HEK293 (cell line): ENCODE measurements around the gene MPPED2.

Experiments
- CTCF ChIA-PET: fragments of 350-600 bp; formaldehyde crosslinking; extraction: SDS; loops from one replicate; lab custom pipeline; 2021; ENCODE audit warnings: antibody characterized with exemption; lab: Yijun Ruan, JAX
- POLR2A ChIA-PET: fragments of 300-600 bp; formaldehyde crosslinking; extraction: SDS; loops from one replicate; lab custom pipeline; 2020; ENCODE audit warnings: antibody characterized with exemption, inconsistent platforms; lab: Yijun Ruan, JAX
- H3K27ac ChIP-seq: fragments of 200-500 bp; sonication (Bioruptor generic); 2 replicates; pipeline ENCODE4 v1.5.1; 2014; ENCODE audit warnings: low read depth, low read length, control low read depth, inconsistent platforms; ENCODE audit errors: extremely low read depth
- H3K36me3 ChIP-seq, 2 experiments: fragments of 200-500 bp in 1 of 2; sonication (Bioruptor generic) in 1 of 2; 1 replicate in 1 of 2; 2 replicates in 1 of 2; pipeline ENCODE4 v1.5.1; 2014 to 2017; ENCODE audit warnings: inconsistent platforms in 2 of 2, low read length in 2 of 2; ENCODE audit not compliant: control insufficient read depth in 2 of 2, insufficient read depth in 1 of 2
- H3K4me1 ChIP-seq: fragments of 200-500 bp; sonication (Bioruptor generic); 2 replicates; pipeline ENCODE4 v1.5.1; 2014; ENCODE audit warnings: mild to moderate bottlenecking, low read length, inconsistent platforms; ENCODE audit not compliant: control insufficient read depth, insufficient read depth
- H3K4me3 ChIP-seq: 2 replicates; pipeline ENCODE4 v1.5.1; 2011; ENCODE audit warnings: low read depth, mild to moderate bottlenecking, control low read depth, low read length, moderate library complexity
- H3K9me3 ChIP-seq: fragments of 200-500 bp; sonication (Bioruptor generic); 2 replicates; pipeline ENCODE4 v1.5.1; 2014; ENCODE audit warnings: low read depth, low read length, inconsistent platforms; ENCODE audit not compliant: control insufficient read depth, insufficient read depth
- AEBP2 ChIP-seq: fragments of 450-650 bp; formaldehyde crosslinking; IDR thresholded peaks from 2 replicates; pipeline ENCODE4 v1.5.1; 2016; ENCODE audit warnings: missing biosample characterization, missing genetic modification characterization, borderline replicate concordance
- GLIS1 ChIP-seq: fragments of 450-650 bp; formaldehyde crosslinking; IDR thresholded peaks from 2 replicates; pipeline ENCODE4 v1.5.1; 2016; ENCODE audit warnings: missing biosample characterization, missing genetic modification characterization
- KLF16 ChIP-seq: fragments of 450-650 bp; formaldehyde crosslinking; IDR thresholded peaks from 2 replicates; pipeline ENCODE4 v1.5.1; 2017; ENCODE audit warnings: missing biosample characterization, missing genetic modification characterization
- KLF17 ChIP-seq: fragments of 450-650 bp; formaldehyde crosslinking; IDR thresholded peaks from 2 replicates; pipeline ENCODE4 v1.5.1; 2016; ENCODE audit warnings: missing biosample characterization, missing genetic modification characterization
- KLF7 ChIP-seq: fragments of 450-650 bp; formaldehyde crosslinking; IDR thresholded peaks from 2 replicates; pipeline ENCODE4 v1.5.1; 2016; ENCODE audit warnings: missing biosample characterization, missing genetic modification characterization, borderline replicate concordance
- KLF9 ChIP-seq: fragments of 450-650 bp; formaldehyde crosslinking; IDR thresholded peaks from 2 replicates; pipeline ENCODE4 v1.5.1; 2016; ENCODE audit warnings: missing biosample characterization, missing genetic modification characterization, low read depth
- ZFP69B ChIP-seq: fragments of 450-650 bp; formaldehyde crosslinking; IDR thresholded peaks from 2 replicates; pipeline ENCODE4 v1.5.1; 2016; ENCODE audit warnings: missing biosample characterization, missing genetic modification characterization
- ZNF18 ChIP-seq: fragments of 450-650 bp; formaldehyde crosslinking; IDR thresholded peaks from 2 replicates; pipeline ENCODE4 v1.5.1; 2016; ENCODE audit warnings: missing biosample characterization, missing genetic modification characterization
- ZNF184 ChIP-seq: fragments of 450-650 bp; IDR thresholded peaks from 2 replicates; pipeline ENCODE4 v1.5.1; 2018; ENCODE audit warnings: missing biosample characterization, mild to moderate bottlenecking, missing genetic modification characterization
- ZNF404 ChIP-seq: fragments of 450-650 bp; formaldehyde crosslinking; IDR thresholded peaks from 2 replicates; pipeline ENCODE4 v1.5.1; 2017; ENCODE audit warnings: missing biosample characterization, missing genetic modification characterization
- ZNF423 ChIP-seq: fragments of 450-650 bp; formaldehyde crosslinking; IDR thresholded peaks from 2 replicates; pipeline ENCODE4 v1.5.1; 2016; ENCODE audit warnings: missing biosample characterization, missing genetic modification characterization
- ZNF707 ChIP-seq: fragments of 450-650 bp; formaldehyde crosslinking; IDR thresholded peaks from 2 replicates; pipeline ENCODE4 v1.5.1; 2016; ENCODE audit warnings: missing biosample characterization, missing genetic modification characterization
- TF ChIP-seq, protein P1 (sequence below): fragments of 450-650 bp; IDR thresholded peaks from 2 replicates; pipeline ENCODE4 v1.5.1; 2018; ENCODE audit warnings: missing biosample characterization, mild to moderate bottlenecking, missing genetic modification characterization
- TF ChIP-seq, protein P2 (sequence below): fragments of 450-650 bp; formaldehyde crosslinking; IDR thresholded peaks from 2 replicates; pipeline ENCODE4 v1.5.1; 2017; ENCODE audit warnings: missing biosample characterization, missing genetic modification characterization
- TF ChIP-seq, protein P3 (sequence below): fragments of 450-650 bp; formaldehyde crosslinking; IDR thresholded peaks from 2 replicates; pipeline ENCODE4 v1.5.1; 2016; ENCODE audit warnings: missing biosample characterization, missing genetic modification characterization

Gene MPPED2

DNA sequence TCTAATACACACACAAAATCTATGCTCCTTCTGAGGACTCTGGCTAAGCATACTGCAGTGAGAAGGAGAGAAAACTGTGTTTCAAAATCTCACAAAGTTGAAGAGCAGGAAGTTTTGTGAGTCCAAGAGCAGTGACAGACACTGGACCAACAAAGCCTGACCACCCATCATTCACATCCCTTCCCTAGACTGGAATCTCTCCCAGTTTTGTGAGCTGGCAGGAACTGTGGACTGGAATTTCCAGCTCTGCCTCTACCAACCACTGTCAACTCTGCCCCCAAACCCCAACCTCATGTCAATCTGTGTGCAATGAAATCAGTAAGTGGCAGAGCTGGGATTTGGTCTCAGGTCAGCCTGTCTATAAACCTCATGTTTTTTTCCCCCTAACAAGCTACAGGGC lies 150.7 kb downstream of the MPPED2 start:
- Histone ChIP-seq H3K9me3 (no peaks in the 10 kb centered on the region), H3K27ac (no peak overlapping the region), H3K4me1 (no peaks in the 10 kb centered on the region)
- TF ChIP-seq KLF17 (tag by site-specific recombination), result no peak
- no peak for TF ChIP-seq ZFP69B (tag by site-specific recombination)
- TF ChIP-seq ZNF404 (tag by site-specific recombination), result no peak
- TF ChIP-seq, all 188 proteins: peak for 0
- Histone ChIP-seq H3K4me3 (no peak overlapping the region), H3K36me3 (no peaks in the 10 kb centered on the region)
- ChIA-PET CTCF (interaction anchor here (0.6 kb wide), 1 partner anchor 145 kb away, joined by 3 read pairs; no protein-coding TSS in a partner anchor), POLR2A (no interaction called here)

DNA sequence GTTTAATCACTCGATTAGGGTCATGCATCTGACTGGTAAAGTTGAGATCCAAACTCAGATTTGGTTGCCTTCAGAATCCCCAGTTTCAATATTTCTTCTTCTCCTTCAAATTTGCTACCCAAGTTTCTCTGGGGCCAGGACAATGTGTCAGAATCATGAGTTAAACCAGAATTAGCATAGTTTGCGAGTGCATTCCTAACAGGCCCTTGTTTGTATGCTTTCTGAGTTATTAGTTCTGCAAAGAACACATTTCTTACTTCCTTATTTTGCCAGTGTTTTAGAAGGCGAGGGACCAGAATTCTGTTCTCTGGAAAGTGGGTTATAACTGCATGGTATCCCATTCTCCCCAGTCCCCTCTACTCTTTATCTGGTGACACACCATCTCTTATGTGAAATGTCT lies 151.3 kb downstream of the MPPED2 start:
- POLR2A ChIA-PET, result no interaction called here

More for the DNA sequence above, 151.3 kb downstream of the MPPED2 start:
- no peaks in the 10 kb centered on the region for H3K36me3 ChIP-seq
- H3K4me3 ChIP-seq, result no peak overlapping the region
- no peaks in the 10 kb centered on the region for H3K9me3 ChIP-seq
- TF ChIP-seq ZNF707 (tag by site-specific recombination) (no peak), AEBP2 (tag by site-specific recombination) (no peak), ZNF18 (tag by site-specific recombination) (no peak), KLF9 (no peak), ZNF423 (tag by site-specific recombination) (no peak), GLIS1 (tag by site-specific recombination) (no peak), KLF16 (tag by site-specific recombination) (no peak), KLF7 (tag by site-specific recombination) (no peak), ZNF184 (tag by site-specific recombination) (no peak)
- TF ChIP-seq, protein P1, sequence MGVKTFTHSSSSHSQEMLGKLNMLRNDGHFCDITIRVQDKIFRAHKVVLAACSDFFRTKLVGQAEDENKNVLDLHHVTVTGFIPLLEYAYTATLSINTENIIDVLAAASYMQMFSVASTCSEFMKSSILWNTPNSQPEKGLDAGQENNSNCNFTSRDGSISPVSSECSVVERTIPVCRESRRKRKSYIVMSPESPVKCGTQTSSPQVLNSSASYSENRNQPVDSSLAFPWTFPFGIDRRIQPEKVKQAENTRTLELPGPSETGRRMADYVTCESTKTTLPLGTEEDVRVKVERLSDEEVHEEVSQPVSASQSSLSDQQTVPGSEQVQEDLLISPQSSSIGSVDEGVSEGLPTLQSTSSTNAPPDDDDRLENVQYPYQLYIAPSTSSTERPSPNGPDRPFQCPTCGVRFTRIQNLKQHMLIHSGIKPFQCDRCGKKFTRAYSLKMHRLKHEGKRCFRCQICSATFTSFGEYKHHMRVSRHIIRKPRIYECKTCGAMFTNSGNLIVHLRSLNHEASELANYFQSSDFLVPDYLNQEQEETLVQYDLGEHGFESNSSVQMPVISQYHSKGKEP (tag by site-specific recombination), result no peak
- TF ChIP-seq, protein P2, sequence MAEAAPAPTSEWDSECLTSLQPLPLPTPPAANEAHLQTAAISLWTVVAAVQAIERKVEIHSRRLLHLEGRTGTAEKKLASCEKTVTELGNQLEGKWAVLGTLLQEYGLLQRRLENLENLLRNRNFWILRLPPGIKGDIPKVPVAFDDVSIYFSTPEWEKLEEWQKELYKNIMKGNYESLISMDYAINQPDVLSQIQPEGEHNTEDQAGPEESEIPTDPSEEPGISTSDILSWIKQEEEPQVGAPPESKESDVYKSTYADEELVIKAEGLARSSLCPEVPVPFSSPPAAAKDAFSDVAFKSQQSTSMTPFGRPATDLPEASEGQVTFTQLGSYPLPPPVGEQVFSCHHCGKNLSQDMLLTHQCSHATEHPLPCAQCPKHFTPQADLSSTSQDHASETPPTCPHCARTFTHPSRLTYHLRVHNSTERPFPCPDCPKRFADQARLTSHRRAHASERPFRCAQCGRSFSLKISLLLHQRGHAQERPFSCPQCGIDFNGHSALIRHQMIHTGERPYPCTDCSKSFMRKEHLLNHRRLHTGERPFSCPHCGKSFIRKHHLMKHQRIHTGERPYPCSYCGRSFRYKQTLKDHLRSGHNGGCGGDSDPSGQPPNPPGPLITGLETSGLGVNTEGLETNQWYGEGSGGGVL (tag by site-specific recombination), result no peak
- TF ChIP-seq, protein P3, sequence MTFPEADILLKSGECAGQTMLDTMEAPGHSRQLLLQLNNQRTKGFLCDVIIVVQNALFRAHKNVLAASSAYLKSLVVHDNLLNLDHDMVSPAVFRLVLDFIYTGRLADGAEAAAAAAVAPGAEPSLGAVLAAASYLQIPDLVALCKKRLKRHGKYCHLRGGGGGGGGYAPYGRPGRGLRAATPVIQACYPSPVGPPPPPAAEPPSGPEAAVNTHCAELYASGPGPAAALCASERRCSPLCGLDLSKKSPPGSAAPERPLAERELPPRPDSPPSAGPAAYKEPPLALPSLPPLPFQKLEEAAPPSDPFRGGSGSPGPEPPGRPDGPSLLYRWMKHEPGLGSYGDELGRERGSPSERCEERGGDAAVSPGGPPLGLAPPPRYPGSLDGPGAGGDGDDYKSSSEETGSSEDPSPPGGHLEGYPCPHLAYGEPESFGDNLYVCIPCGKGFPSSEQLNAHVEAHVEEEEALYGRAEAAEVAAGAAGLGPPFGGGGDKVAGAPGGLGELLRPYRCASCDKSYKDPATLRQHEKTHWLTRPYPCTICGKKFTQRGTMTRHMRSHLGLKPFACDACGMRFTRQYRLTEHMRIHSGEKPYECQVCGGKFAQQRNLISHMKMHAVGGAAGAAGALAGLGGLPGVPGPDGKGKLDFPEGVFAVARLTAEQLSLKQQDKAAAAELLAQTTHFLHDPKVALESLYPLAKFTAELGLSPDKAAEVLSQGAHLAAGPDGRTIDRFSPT, result no peak
- CTCF ChIA-PET, result no interaction called here
- H3K4me1 ChIP-seq, result no peaks in the 10 kb centered on the region
- H3K27ac ChIP-seq, result no peak overlapping the region
